GM12801 (cell line): ENCODE measurements around the gene PAPPA.

ENCODE experiments used
- TF ChIP-seq, protein P1 (sequence below): IDR thresholded peaks from one replicate; pipeline ENCODE4 v1.5.1; 2011; ENCODE audit warnings: control low read depth; ENCODE audit not compliant: insufficient read length; ENCODE audit errors: extremely low read depth

The PAPPA gene

DNA sequence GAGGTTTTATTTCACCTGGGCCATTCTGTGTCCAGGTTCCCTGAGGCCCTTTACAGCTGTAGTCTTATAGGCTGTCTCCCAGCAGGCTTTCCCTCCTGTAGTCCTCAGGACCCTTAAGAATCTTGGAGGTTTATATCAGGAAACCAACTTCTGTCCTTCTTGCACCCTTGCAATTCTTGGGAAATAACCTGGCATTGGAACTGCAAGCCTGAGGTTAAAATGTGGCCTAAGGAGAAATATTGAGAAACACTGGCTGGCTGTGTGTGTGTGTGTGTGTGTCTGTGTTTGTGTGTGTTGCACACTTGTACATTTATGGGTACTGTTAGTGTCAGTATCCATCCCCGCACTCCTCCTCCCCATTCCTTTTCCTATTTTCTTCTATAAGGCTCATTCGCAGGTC is 168.9 kb downstream of the PAPPA start:
- TF ChIP-seq, protein P1, sequence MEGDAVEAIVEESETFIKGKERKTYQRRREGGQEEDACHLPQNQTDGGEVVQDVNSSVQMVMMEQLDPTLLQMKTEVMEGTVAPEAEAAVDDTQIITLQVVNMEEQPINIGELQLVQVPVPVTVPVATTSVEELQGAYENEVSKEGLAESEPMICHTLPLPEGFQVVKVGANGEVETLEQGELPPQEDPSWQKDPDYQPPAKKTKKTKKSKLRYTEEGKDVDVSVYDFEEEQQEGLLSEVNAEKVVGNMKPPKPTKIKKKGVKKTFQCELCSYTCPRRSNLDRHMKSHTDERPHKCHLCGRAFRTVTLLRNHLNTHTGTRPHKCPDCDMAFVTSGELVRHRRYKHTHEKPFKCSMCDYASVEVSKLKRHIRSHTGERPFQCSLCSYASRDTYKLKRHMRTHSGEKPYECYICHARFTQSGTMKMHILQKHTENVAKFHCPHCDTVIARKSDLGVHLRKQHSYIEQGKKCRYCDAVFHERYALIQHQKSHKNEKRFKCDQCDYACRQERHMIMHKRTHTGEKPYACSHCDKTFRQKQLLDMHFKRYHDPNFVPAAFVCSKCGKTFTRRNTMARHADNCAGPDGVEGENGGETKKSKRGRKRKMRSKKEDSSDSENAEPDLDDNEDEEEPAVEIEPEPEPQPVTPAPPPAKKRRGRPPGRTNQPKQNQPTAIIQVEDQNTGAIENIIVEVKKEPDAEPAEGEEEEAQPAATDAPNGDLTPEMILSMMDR: no peak

DNA sequence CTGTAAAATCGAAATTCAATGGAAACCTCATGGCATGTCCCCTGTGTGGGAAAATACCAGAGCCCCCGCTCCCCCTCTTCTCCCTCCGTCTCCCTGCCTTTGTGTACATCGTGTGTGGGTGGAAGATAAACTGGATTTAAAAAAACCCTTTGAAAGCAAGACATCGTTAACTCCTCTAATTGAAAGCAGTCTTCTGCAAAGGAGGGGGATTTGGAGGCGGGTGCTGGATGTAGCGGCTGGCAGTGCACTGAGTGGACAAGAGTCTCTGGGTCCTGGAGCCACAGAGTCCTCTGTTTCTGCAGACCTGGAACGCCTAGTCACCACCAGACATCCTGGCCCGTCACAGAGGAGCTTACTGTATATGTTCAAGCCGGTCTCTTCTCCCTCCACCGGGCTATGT is 169.4 kb downstream of the PAPPA start:
- TF ChIP-seq, protein P1: no peak

DNA sequence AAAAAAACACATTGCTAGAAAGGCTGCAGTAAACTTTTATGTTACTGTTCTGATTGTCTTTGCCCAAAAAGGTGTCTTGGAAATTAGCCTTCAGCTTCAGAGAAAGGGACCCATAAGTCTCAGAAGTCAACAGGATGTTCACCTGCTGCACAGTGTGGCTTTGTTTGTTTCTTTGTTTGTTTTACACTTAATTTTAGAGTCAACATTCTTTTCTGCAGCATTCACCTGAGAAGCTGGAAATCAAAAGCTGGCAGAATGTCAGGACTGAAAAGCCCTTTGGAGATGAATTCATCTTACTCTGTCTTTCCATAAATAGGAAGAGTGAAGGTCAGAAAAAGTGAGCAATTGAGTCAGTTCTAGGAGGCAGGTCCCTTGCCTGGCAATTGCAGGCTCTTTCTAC is 170.0 kb downstream of the PAPPA start:
- TF ChIP-seq, protein P1: no peak

DNA sequence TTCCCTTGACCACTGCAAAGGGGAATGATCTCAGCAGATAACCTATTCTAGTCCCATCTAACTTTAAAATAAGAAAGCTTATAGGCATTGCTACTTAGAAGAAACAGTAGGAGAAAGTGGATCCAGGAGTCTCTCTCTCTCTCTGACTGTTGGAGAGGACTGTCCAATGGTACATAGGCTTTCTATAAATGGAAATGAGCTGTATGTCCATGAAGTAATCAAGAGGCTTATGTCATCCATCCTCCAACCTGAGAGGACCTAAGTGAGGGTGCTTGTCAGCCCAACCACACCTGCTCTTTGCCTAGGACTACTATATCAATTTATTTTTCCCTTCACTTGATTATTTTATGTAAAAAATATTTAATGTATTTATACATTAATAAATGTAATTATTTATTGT is 172.3 kb downstream of the PAPPA start:
- TF ChIP-seq, protein P1: no peak

DNA sequence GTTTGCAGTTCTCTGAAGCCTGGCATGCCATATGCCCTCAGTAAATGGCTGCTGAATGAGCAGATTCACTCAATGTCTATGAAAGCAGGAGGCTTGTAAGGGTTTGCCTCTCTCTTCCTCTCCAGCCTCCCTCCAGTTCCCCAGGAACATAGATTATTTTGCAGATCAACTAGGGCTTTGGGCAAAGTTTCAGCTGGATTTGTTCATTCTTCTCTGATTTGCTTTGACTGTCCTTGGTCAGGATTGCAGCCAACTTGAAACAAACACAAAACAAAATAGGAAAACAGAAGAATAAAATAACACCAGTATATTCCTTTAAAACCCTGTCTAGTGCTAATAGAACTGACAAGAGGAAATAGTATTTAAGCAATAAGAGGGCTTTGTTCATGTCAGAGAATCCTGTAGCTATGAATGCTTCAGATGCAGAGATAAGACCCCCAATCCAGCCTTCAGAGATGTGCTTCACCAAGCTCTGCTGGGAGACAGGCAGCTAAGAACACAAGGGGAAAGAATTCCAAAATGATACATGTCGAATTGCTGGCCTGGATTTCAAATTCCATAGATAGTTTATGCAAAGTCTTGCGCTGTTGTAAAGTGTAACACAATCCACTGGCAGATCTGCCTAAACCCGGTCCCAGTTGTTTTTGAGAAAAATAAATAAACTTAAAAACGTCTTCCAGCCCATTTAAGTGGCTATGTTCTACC is 174.3 kb downstream of the PAPPA start:
- TF ChIP-seq, protein P1: no peak

DNA sequence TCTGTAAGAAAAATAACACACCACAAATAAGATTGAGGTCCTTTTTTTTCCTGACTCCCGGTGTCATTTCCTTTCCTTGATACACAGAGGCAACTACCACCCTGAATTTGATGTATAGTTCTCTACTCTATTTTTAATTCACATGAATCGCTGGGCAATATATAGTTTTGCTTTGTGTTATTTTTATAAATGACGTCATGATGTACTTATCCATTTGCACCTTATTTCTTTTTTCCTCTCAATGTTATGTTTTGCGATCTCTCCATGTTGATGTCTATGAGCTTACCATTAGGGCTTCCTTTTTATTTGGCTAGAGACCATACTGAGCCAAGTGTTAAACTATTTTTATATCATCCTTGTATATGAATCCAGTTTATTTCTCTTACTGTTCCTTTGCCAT is 175.9 kb downstream of the PAPPA start:
- TF ChIP-seq, protein P1: no peak

DNA sequence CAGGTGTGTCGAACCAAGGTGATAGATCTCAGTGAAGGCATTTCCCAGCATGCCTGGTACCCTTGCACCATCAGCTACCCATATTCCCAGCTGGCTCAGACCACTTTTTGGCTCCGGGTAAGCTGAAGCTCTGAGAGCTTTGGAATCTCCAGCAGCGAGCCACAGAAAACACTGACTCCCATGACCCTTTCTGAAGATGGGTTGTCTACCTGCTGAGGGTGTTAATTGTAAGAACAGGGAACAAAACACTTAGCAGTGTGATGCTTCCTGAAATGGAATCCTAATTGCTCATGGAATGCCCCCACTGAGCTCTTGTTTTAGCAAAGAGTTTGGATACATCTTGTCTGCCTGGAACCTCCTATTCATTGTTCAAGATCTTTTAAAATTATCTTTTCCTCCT is 177.7 kb downstream of the PAPPA start:
- TF ChIP-seq, protein P1: no peak
